NCI-H345 treated with DMSO at 0.1 percent for 48 hours (cell line): Measurements from ENCODE around the gene PIMREG.

Source experiments
- DNase-seq: peaks from one replicate; lab custom pipeline; 2025; ENCODE audit not compliant: unreplicated experiment; lab: John Stamatoyannopoulos, UW

PIMREG gene

GRCh38 chr17:6496640-6497441 is 52.6 kb downstream of the PIMREG start:
- no peak for DNase-seq

- DNase-seq = no peak
Observed at GRCh38 chr17:6497496-6498221, 53.4 kb downstream of the PIMREG start.

GRCh38 chr17:6498356-6498755 is 54.1 kb downstream of the PIMREG start:
- DNase-seq = no peak

- DNase-seq = no peak
Observed at GRCh38 chr17:6498901-6499540, 54.8 kb downstream of the PIMREG start.
